Measurements from ENCODE around the gene MEIS1. TPM values are rescaled to one million over a fixed set of nuclear protein-coding genes. Genes with fewer than 3 reads are reported as not detected.

MEIS1 gene
- total and polyA plus RNA-seq, 8 donors: 4.8 to 172 (median 38.5) TPM

GRCh38 chr2:66412874-66413273 is 22.1 kb upstream of the MEIS1 start:
- TF ChIP-seq POLR2A (IDR thresholded peaks at IDR 0.05) (no peak), EP300 (IDR thresholded peaks at IDR 0.05) (no peak), POLR2AphosphoS5 (IDR thresholded peaks at IDR 0.05) (no peak), CTCF (IDR thresholded peaks at IDR 0.05) (no peak)
- H3K9me3 ChIP-seq: no peaks in the 10 kb centered on the region
- H3K27ac ChIP-seq: no peak overlapping the region
- H3K4me3 ChIP-seq: no peak overlapping the region
- H3K27me3 ChIP-seq: no peaks in the 10 kb centered on the region
- 61 to 79% (median 75%) methylated on average over 1 of the region's 1 CpG for WGBS, 5 donors
- intact Hi-C loops (cut with DNase I; ENCODE audit: low total_unique reads): no loop called here
- H3K36me3 ChIP-seq: no peaks in the 10 kb centered on the region
- H3K4me1 ChIP-seq: peaks cover 0 to 4% (median 0%) of the 10 kb centered on the region in 4 donors
- DNase-seq: no peak

- DNase-seq: no peak
- TF ChIP-seq POLR2A (IDR thresholded peaks at IDR 0.05) (no peak), EP300 (IDR thresholded peaks at IDR 0.05) (no peak), CTCF (IDR thresholded peaks at IDR 0.05) (no peak), POLR2AphosphoS5 (IDR thresholded peaks at IDR 0.05) (no peak)
- no peak overlapping the region for H3K27ac ChIP-seq
- intact Hi-C loops (cut with DNase I; ENCODE audit: low total_unique reads): no loop called here
- H3K4me1 ChIP-seq: peaks cover 0 to 4% (median 0%) of the 10 kb centered on the region in 4 donors
- WGBS, 5 donors: 27 to 72% (median 58%) methylated on average over 1 of the region's 1 CpG
- H3K36me3 ChIP-seq: no peaks in the 10 kb centered on the region
- no peaks in the 10 kb centered on the region for H3K27me3 ChIP-seq
- H3K9me3 ChIP-seq: no peaks in the 10 kb centered on the region
- no peak overlapping the region for H3K4me3 ChIP-seq
Observed at GRCh38 chr2:66414896-66415295, 20.0 kb upstream of the MEIS1 start.

GRCh38 chr2:66418381-66418780 is 16.5 kb upstream of the MEIS1 start:
- Histone ChIP-seq H3K4me3 (no peak overlapping the region), H3K4me1 (peaks cover 0 to 2% (median 0%) of the 10 kb centered on the region in 4 donors), H3K9me3 (no peaks in the 10 kb centered on the region), H3K27me3 (no peaks in the 10 kb centered on the region), H3K36me3 (no peaks in the 10 kb centered on the region), H3K27ac (no peak overlapping the region)
- intact Hi-C loops (cut with DNase I; ENCODE audit: low total_unique reads): no loop called here
- no peak for DNase-seq
- WGBS, 5 donors: 93 to 98% (median 95%) methylated on average over 18 of the region's 18 CpGs
- no peak for TF ChIP-seq POLR2AphosphoS5 (IDR thresholded peaks at IDR 0.05)
- no peak for TF ChIP-seq CTCF (IDR thresholded peaks at IDR 0.05)
- TF ChIP-seq EP300 (IDR thresholded peaks at IDR 0.05): no peak
- no peak for TF ChIP-seq POLR2A (IDR thresholded peaks at IDR 0.05)

- peaks cover 4 to 23% (median 14%) of the 10 kb centered on the region in 3 donors for H3K27me3 ChIP-seq
- DNase-seq: no peak
- intact Hi-C loops (cut with DNase I; ENCODE audit: low total_unique reads): loop anchor here (5.0 kb wide), 1 partner anchor 151 kb away; no protein-coding TSS in a partner anchor
- H3K9me3 ChIP-seq: no peaks in the 10 kb centered on the region
- H3K36me3 ChIP-seq: no peaks in the 10 kb centered on the region
- 68 to 95% (median 79%) methylated on average over 1 of the region's 1 CpG for WGBS, 5 donors
- H3K4me1 ChIP-seq: peaks cover 5 to 22% (median 12%) of the 10 kb centered on the region in 4 donors
- TF ChIP-seq POLR2AphosphoS5 (IDR thresholded peaks at IDR 0.05) (no peak), CTCF (IDR thresholded peaks at IDR 0.05) (no peak), EP300 (IDR thresholded peaks at IDR 0.05) (no peak), POLR2A (IDR thresholded peaks at IDR 0.05) (no peak)
- H3K27ac ChIP-seq: peak overlapping the region in 1 of 5 donors; percentile 2
- no peak overlapping the region for H3K4me3 ChIP-seq
Observed at GRCh38 chr2:66421612-66422011, 13.3 kb upstream of the MEIS1 start.

Measured in stomach (tissue), 9 donors.